ENCODE results near the gene TNRC6B. TPM values are rescaled to one million over a fixed set of nuclear protein-coding genes. Genes with fewer than 3 reads are reported as not detected.

The TNRC6B gene
- total RNA-seq, 2 experiments from 2014 or later, result 27.9 to 29.2 TPM

DNA sequence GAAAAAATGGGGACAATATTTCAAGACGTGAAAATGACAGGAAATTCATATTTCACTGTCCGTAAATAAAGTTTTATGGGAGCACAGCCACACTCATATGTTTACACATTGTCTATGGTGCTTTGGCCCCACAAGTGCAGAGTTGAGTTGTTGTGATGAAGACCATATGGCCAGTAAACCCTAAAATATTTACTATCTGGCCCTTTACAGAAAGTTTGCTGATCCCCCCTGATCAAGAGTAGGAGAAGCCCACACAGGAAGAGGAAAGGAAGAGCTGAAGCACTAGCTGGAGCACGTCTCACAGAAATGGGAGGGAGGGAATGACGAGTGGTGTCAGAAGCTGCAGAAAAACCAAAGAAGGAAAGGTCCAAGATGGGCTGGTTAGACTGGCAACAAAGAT, 78.8 kb downstream of the TNRC6B start:
- CTCF ChIA-PET, result no interaction called here
- POLR2A ChIA-PET, result no interaction called here

GRCh38 chr22:40258017-40258416, 80.3 kb downstream of the TNRC6B start:
- ChIA-PET POLR2A (interaction anchor here (0.7 kb wide), 1 partner anchor 63 kb away, joined by 3 read pairs; no protein-coding TSS in a partner anchor), CTCF (interaction anchor here (0.7 kb wide), 1 partner anchor 13 kb away, joined by 3 read pairs; no protein-coding TSS in a partner anchor)

DNA sequence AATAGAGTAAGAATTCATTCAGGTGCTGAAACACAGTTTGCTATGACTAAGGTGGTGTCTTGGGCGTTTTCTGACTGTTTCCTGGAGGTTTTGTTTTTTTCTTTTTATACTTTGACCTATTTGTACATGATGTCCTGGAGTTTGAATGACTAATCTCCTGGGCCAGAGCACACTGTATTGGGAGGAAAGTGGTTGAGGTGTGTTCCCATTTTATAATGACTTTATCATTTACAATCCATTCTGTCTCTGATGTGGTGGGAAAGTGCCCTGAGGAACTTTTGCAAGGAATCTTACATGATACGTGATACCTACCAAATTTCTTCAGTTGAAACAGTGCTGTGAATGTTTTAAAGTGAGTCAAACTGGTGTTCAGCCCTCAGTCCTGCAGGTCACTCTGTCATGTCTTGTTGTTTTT, 80.8 kb downstream of the TNRC6B start:
- ChIA-PET POLR2A (interaction anchor here (0.7 kb wide), 1 partner anchor 63 kb away, joined by 3 read pairs; no protein-coding TSS in a partner anchor), CTCF (interaction anchor here (0.7 kb wide), 1 partner anchor 13 kb away, joined by 3 read pairs; no protein-coding TSS in a partner anchor)

DNA sequence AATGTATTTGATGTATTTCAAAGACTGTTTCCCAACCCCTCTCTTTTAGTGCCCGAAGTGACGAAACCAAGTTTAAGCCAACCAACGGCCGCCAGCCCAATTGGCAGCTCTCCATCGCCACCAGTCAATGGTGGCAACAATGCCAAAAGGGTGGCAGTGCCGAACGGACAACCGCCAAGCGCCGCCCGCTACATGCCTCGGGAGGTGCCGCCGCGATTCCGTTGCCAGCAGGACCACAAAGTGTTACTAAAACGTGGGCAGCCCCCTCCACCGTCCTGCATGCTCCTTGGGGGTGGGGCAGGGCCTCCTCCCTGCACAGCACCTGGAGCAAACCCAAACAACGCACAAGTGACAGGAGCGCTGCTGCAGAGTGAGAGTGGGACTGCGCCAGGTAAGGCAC, 84.1 kb downstream of the TNRC6B start:
- CTCF ChIA-PET, result no interaction called here
- POLR2A ChIA-PET, result interaction anchor here (0.6 to 0.7 kb wide), 2 partner anchors 14 to 19 kb away, joined by 3 read pairs; no protein-coding TSS in a partner anchor

- ChIA-PET POLR2A (interaction anchor here (0.6 to 0.7 kb wide), 3 partner anchors 26 to 68 kb away, joined by 3 to 4 read pairs (median 3); no protein-coding TSS in a partner anchor), CTCF (no interaction called here)
Observed at GRCh38 chr22:40263191-40263590, 85.5 kb downstream of the TNRC6B start.

DNA sequence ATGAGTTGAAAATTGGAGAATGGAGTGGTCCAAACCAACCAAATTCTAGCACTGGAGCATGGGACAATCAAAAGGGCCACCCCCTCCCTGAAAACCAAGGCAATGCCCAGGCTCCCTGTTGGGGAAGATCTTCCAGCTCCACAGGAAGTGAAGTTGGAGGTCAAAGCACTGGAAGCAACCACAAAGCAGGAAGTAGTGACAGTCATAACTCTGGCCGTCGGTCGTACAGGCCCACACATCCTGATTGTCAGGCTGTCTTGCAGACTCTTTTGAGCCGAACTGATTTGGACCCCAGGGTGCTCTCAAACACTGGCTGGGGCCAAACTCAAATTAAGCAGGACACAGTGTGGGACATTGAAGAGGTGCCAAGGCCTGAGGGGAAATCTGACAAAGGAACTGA, 88.1 kb downstream of the TNRC6B start:
- ChIA-PET POLR2A (no interaction called here), CTCF (no interaction called here)

GRCh38 chr22:40270031-40270430, 92.3 kb downstream of the TNRC6B start:
- CTCF ChIA-PET, result interaction anchor here (0.7 to 1.7 kb wide), 2 partner anchors 20 to 37 kb away, joined by 3 to 4 read pairs; no protein-coding TSS in a partner anchor
- POLR2A ChIA-PET, result no interaction called here

DNA sequence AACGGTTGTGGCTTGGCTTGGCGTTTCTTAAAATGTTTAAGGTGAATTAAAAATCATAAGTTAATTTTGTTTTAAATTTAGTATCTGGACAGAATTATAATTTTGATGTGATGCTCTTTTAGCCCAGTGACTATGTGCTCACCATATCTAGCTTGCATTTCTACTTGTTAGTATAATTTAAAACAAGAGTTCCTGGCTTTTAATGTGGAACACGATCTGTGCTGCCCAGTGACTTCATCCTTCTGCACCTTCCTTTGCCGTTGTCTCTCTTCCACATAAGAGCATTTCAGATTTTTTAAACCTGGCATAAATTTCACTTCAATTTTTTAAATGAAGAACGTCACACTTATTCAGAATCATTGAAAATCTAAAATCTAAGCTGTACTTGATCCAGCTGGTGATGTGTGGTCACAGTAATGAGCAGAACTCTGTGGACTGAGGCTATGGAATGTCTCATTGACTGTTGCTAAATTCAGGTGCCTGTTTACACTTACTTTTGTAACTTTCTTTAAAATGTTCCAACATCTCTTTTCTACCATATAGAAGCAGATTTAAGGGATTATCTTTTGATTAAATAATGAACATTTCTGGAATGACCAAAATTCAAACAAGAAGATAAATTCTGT, 93.1 kb downstream of the TNRC6B start:
- POLR2A ChIA-PET, result no interaction called here

DNA sequence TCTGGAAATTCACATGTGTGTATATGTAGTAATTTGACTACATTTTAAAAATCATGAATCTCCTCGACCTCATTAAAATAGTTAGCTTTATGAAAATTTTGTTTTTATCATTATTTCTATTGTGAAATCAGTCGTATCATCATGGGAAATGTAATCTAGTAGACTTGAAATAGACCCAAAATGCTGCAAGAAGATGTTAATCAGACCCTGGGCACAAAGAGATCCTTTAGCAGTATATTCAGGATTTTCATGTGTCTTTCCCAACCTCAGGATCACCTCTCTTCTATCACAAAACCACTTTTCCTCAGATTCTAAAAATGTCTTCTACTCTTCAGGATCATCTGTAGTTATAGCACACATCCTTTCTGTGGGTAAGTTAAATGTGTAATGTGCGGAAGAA, 93.7 kb downstream of the TNRC6B start:
- CTCF ChIA-PET, result interaction anchor here (0.6 to 1.7 kb wide), 4 partner anchors 13 to 1065 kb away, joined by 3 to 4 read pairs (median 4); no protein-coding TSS in a partner anchor

More for the DNA sequence above, 93.1 kb downstream of the TNRC6B start:
- CTCF ChIA-PET, result interaction anchor here (0.6 to 1.7 kb wide), 5 partner anchors 13 to 1065 kb away, joined by 3 to 4 read pairs (median 3); no protein-coding TSS in a partner anchor

GRCh38 chr22:40273319-40273718, 95.6 kb downstream of the TNRC6B start:
- POLR2A ChIA-PET, result no interaction called here

More for the DNA sequence above, 93.7 kb downstream of the TNRC6B start:
- POLR2A ChIA-PET, result no interaction called here

DNA sequence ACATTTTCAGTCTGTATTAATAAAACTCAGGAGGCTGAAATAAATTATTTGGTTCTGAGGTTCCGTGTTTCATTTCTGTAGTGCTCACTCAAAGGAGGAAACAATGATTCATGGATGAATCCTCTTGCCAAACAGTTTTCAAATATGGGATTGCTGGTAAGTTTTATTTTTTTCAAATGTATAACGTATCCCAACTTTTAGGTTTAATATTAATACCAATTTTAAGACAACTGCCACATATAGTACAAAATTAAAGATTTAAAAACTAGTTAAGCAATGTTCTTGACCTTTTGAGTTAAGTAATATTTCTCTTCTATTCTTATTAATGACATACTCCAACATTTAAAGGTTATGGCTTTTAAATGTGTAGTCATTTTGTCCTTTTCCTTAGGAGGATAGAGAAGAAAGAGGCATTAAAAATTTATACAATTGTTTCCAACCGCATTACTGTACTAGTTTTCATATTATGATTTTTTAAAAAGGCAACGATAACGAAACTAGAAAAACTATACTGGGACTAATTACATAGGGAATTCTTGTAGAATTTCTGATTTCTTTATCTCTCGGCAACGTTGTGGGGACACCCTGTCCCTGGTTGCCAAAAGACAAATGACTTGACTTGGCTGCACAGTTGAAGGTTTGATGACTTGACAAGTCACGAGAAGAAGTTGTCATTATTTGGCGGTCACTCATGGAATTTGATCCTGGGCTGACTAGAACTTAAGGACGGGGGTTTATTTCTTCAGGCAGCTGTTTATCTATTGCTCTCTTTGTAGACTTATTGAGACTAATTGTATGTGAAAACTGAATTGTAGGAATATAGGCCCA, 99.5 kb downstream of the TNRC6B start:
- CTCF ChIA-PET, result interaction anchor here (1.2 kb wide), 1 partner anchor 233 kb away, joined by 3 read pairs; no protein-coding TSS in a partner anchor
- POLR2A ChIA-PET, result no interaction called here

More at GRCh38 chr22:40273319-40273718, 95.6 kb downstream of the TNRC6B start:
- CTCF ChIA-PET, result interaction anchor here (0.8 to 1.4 kb wide), 2 partner anchors 23 to 48 kb away, joined by 3 read pairs; no protein-coding TSS in a partner anchor

DNA sequence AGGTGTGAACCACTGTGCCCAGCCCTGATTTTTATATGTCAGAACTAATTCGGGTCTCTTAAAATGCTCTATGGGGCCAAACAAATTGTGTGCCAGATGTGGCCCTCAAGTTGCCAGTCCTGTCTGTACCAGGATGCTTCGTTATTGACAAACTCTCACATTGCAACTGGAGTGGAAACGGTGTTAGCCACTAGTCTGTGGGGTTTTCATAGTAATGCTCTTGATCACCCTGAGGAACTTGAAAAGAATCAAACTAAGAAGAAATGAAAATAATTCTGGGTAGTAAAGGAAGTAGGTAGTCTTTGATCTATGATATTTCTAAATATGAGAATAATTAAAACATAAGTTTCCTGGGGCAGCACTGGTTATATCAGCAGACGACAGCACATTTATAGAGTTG, 101.3 kb downstream of the TNRC6B start:
- CTCF ChIA-PET, result no interaction called here

GRCh38 chr22:40281717-40282116, 104.0 kb downstream of the TNRC6B start:
- ChIA-PET CTCF (no interaction called here), POLR2A (no interaction called here)

More for the DNA sequence above, 101.3 kb downstream of the TNRC6B start:
- POLR2A ChIA-PET, result no interaction called here

DNA sequence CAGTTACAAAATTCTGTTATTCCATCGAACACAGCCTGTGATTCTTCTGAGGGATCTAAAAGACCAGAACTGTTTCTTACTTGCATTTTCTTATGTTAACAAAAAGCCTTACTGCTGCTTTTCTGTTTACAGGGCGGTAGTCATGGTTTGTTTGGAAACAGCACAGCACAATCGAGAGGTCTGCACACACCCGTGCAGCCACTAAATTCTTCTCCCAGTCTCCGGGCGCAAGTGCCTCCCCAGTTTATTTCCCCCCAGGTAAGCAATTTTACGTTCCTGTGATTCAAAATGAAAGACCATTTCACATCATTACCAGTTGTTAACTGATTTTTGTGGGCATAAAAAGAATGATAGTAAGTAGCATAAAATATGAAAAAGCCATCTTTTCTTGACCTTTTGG, 107.8 kb downstream of the TNRC6B start:
- ChIA-PET POLR2A (no interaction called here), CTCF (no interaction called here)

DNA sequence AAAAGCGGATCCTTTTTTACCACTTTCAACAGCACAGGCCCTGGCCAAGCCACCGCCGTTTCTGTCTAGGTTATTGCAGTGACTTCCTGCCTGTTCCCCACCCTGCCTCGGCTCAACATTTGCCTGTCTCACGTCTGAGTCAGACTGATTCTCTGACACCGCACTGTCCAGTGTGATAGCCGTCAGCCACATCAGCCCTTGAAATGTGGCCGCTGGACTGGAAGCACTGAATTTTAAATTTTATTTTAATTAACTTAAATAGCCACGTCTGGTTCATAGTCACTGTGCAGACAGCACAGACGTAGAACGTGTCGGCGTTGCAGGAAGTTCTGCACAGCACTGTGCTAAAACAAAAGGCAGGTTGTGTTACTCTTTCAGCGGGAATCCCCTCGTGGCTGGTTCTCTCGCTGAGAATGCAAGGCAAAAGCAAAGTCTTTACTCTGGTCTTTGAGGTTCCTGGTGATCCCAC, 112.3 kb downstream of the TNRC6B start:
- ChIA-PET CTCF (interaction anchor here (0.6 to 1.2 kb wide), 2 partner anchors 20 to 58 kb away, joined by 3 to 4 read pairs; no protein-coding TSS in a partner anchor), POLR2A (interaction anchor here (0.6 to 1.7 kb wide), 3 partner anchors 58 to 209 kb away, joined by 4 to 7 read pairs (median 7); partner anchors contain the start of gene TNRC6B)

DNA sequence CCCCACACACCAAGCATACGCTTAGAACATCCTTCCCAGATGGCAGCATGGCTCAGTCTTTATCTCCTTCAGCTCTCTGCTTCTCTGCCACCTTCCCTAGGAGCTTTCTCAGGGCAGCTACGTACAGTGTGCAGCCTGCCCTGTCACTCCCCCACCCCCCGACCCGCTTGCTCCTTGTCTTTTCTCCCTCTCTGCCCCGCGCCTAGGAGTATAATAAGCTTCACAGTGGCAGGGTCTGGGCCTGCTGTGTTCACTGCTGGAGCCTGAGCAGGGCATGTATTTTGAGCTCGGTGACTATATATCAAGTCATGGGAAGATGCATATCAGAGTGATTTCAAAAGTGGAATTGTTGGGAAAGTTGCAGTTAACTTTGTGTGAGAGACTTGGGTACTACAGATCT, 112.8 kb downstream of the TNRC6B start:
- ChIA-PET CTCF (interaction anchor here (1.2 kb wide), 1 partner anchor 58 kb away, joined by 4 read pairs; no protein-coding TSS in a partner anchor), POLR2A (interaction anchor here (0.5 to 1.7 kb wide), 6 partner anchors 11 to 210 kb away, joined by 3 to 7 read pairs (median 6); partner anchors contain the start of gene TNRC6B)

GRCh38 chr22:40294696-40295095, 117.0 kb downstream of the TNRC6B start:
- POLR2A ChIA-PET, result no interaction called here
- CTCF ChIA-PET, result interaction anchor here (0.5 to 2.9 kb wide), 2 partner anchors 53 to 55 kb away, joined by 3 to 8 read pairs; no protein-coding TSS in a partner anchor

GRCh38 chr22:40300316-40300715, 122.6 kb downstream of the TNRC6B start:
- CTCF ChIA-PET, result no interaction called here

GRCh38 chr22:40300884-40301672, 123.4 kb downstream of the TNRC6B start:
- CTCF ChIA-PET, result no interaction called here
- POLR2A ChIA-PET, result interaction anchor here (0.6 kb wide), 1 partner anchor 10 kb away, joined by 3 read pairs; no protein-coding TSS in a partner anchor

More at GRCh38 chr22:40300316-40300715, 122.6 kb downstream of the TNRC6B start:
- POLR2A ChIA-PET, result no interaction called here
